ENCODE data around the gene UBE2E1. TPM values are rescaled to one million over a fixed set of nuclear protein-coding genes. Genes with fewer than 3 reads are reported as not detected.

The UBE2E1 gene
- total and polyA plus RNA-seq, 2 donors (not counting 1 experiment from before 2014, with no cell fraction given), result 129 to 174 TPM

- no peaks in the 10 kb centered on the region for H3K36me3 ChIP-seq (ENCODE audit: control insufficient read depth, insufficient read depth, low read length)
- no peaks in the 10 kb centered on the region for H3K27me3 ChIP-seq (ENCODE audit: control insufficient read depth, insufficient read depth, low read length)
- TF ChIP-seq, protein P1, sequence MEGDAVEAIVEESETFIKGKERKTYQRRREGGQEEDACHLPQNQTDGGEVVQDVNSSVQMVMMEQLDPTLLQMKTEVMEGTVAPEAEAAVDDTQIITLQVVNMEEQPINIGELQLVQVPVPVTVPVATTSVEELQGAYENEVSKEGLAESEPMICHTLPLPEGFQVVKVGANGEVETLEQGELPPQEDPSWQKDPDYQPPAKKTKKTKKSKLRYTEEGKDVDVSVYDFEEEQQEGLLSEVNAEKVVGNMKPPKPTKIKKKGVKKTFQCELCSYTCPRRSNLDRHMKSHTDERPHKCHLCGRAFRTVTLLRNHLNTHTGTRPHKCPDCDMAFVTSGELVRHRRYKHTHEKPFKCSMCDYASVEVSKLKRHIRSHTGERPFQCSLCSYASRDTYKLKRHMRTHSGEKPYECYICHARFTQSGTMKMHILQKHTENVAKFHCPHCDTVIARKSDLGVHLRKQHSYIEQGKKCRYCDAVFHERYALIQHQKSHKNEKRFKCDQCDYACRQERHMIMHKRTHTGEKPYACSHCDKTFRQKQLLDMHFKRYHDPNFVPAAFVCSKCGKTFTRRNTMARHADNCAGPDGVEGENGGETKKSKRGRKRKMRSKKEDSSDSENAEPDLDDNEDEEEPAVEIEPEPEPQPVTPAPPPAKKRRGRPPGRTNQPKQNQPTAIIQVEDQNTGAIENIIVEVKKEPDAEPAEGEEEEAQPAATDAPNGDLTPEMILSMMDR (conservative IDR thresholded peaks at IDR 0.05 in 1 of 2, IDR thresholded peaks at IDR 0.05 in 1 of 2; ENCODE audit: low read depth in 1 of 2, low read length in 2 of 2), result no peak
- TF ChIP-seq EZH2 (IDR thresholded peaks at IDR 0.05; ENCODE audit: low read length, missing control alignments), result no peak
- DNase-seq (ENCODE audit: low read depth in 2 of 2), result no peak
- no peaks in the 10 kb centered on the region for H3K79me2 ChIP-seq (ENCODE audit: control insufficient read depth, insufficient read depth, low read length)
- H3K27ac ChIP-seq (ENCODE audit: insufficient read depth, low read length), result no peak overlapping the region
- no peak overlapping the region for H3K4me2 ChIP-seq (ENCODE audit: extremely low read depth, insufficient read depth, low read length)
- H2AFZ ChIP-seq (ENCODE audit: low read length), result no peak overlapping the region
- no peaks in the 10 kb centered on the region for H3K4me1 ChIP-seq (ENCODE audit: control insufficient read depth, extremely low read depth, insufficient read depth, low read length)
- no peak overlapping the region for H3K4me3 ChIP-seq (replicated peaks in 1 of 4; ENCODE audit: control extremely low read depth in 1 of 4, insufficient read depth in 1 of 4, low read depth in 3 of 4, low read length in 4 of 4)
- H3K9me3 ChIP-seq (ENCODE audit: control insufficient read depth, insufficient read depth, low read depth, low read length), result no peaks in the 10 kb centered on the region
- no peak overlapping the region for H3K9ac ChIP-seq (ENCODE audit: insufficient read depth, low read length)
- no peaks in the 10 kb centered on the region for H4K20me1 ChIP-seq (ENCODE audit: control insufficient read depth, extremely low read depth, insufficient read depth, low read length)
Measured at GRCh38 chr3:23796518-23796917, 9.2 kb upstream of the UBE2E1 start.

GRCh38 chr3:23797491-23797890 lies 8.3 kb upstream of the UBE2E1 start:
- Histone ChIP-seq H3K36me3 (ENCODE audit: control insufficient read depth, insufficient read depth, low read length) (no peaks in the 10 kb centered on the region), H3K9ac (ENCODE audit: insufficient read depth, low read length) (no peak overlapping the region), H2AFZ (ENCODE audit: low read length) (no peak overlapping the region), H3K9me3 (ENCODE audit: control insufficient read depth, insufficient read depth, low read depth, low read length) (no peaks in the 10 kb centered on the region), H3K4me3 (replicated peaks in 1 of 4; ENCODE audit: control extremely low read depth in 1 of 4, insufficient read depth in 1 of 4, low read depth in 3 of 4, low read length in 4 of 4) (no peak overlapping the region), H3K27ac (ENCODE audit: insufficient read depth, low read length) (no peak overlapping the region), H3K4me2 (ENCODE audit: extremely low read depth, insufficient read depth, low read length) (no peak overlapping the region), H3K27me3 (ENCODE audit: control insufficient read depth, insufficient read depth, low read length) (no peaks in the 10 kb centered on the region), H3K79me2 (ENCODE audit: control insufficient read depth, insufficient read depth, low read length) (no peaks in the 10 kb centered on the region), H4K20me1 (ENCODE audit: control insufficient read depth, extremely low read depth, insufficient read depth, low read length) (no peaks in the 10 kb centered on the region), H3K4me1 (ENCODE audit: control insufficient read depth, extremely low read depth, insufficient read depth, low read length) (no peaks in the 10 kb centered on the region)
- TF ChIP-seq, protein P1 (conservative IDR thresholded peaks at IDR 0.05 in 1 of 2, IDR thresholded peaks at IDR 0.05 in 1 of 2; ENCODE audit: low read depth in 1 of 2, low read length in 2 of 2), result no peak
- no peak for TF ChIP-seq EZH2 (IDR thresholded peaks at IDR 0.05; ENCODE audit: low read length, missing control alignments)
- DNase-seq (ENCODE audit: low read depth in 2 of 2), result no peak

DNA sequence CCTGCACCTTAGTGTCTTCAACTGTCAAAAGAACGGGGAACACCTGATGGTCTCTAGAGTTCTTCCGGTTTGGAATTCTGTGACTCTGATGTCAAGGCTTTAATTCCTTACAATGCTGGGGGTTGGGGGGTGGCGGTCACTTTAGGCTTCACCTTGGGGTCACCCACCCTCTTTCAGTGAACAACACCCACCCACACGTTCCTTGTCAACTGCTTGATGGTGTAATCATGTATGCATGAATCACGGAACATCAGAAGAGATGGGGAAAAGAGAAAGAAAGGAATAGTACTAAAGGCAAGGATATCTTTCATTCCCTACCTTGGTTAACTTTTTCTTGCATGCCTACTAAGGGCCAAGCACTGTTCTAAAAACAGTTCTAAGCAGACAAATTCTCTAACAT lies 7.3 kb upstream of the UBE2E1 start:
- H3K4me3 ChIP-seq (replicated peaks in 1 of 4; ENCODE audit: control extremely low read depth in 1 of 4, insufficient read depth in 1 of 4, low read depth in 3 of 4, low read length in 4 of 4), result no peak overlapping the region
- no peaks in the 10 kb centered on the region for H4K20me1 ChIP-seq (ENCODE audit: control insufficient read depth, extremely low read depth, insufficient read depth, low read length)
- no peak overlapping the region for H3K27ac ChIP-seq (ENCODE audit: insufficient read depth, low read length)
- no peak overlapping the region for H3K4me2 ChIP-seq (ENCODE audit: extremely low read depth, insufficient read depth, low read length)
- H3K27me3 ChIP-seq (ENCODE audit: control insufficient read depth, insufficient read depth, low read length), result no peaks in the 10 kb centered on the region
- H3K79me2 ChIP-seq (ENCODE audit: control insufficient read depth, insufficient read depth, low read length), result no peaks in the 10 kb centered on the region
- DNase-seq (ENCODE audit: low read depth in 2 of 2), result no peak
- TF ChIP-seq EZH2 (IDR thresholded peaks at IDR 0.05; ENCODE audit: low read length, missing control alignments), result no peak
- TF ChIP-seq, protein P1 (conservative IDR thresholded peaks at IDR 0.05 in 1 of 2, IDR thresholded peaks at IDR 0.05 in 1 of 2; ENCODE audit: low read depth in 1 of 2, low read length in 2 of 2), result no peak
- H3K9ac ChIP-seq (ENCODE audit: insufficient read depth, low read length), result no peak overlapping the region
- no peaks in the 10 kb centered on the region for H3K9me3 ChIP-seq (ENCODE audit: control insufficient read depth, insufficient read depth, low read depth, low read length)
- H2AFZ ChIP-seq (ENCODE audit: low read length), result no peak overlapping the region
- H3K36me3 ChIP-seq (ENCODE audit: control insufficient read depth, insufficient read depth, low read length), result no peaks in the 10 kb centered on the region
- H3K4me1 ChIP-seq (ENCODE audit: control insufficient read depth, extremely low read depth, insufficient read depth, low read length), result no peaks in the 10 kb centered on the region

All from fibroblast of lung (primary cell).